ENCODE results near the gene STRBP. TPM values are rescaled to one million over a fixed set of nuclear protein-coding genes. Genes with fewer than 3 reads are reported as not detected.

STRBP gene
- total RNA-seq, 1 experiment from 2014 or later: 40.3 TPM

- Histone ChIP-seq H3K27me3 (ENCODE audit: control insufficient read depth, insufficient read depth, low read length) (no peaks in the 10 kb centered on the region), H3K36me3 (ENCODE audit: control insufficient read depth, insufficient read depth, low read length) (no peaks in the 10 kb centered on the region), H3K4me3 (ENCODE audit: low read depth in 2 of 2, low read length in 2 of 2) (no peak overlapping the region), H3K9me3 (ENCODE audit: control insufficient read depth, insufficient read depth, low read depth, low read length) (no peaks in the 10 kb centered on the region), H3K4me1 (ENCODE audit: control insufficient read depth, insufficient read depth, low read length) (0 out of 2 replicates have a peak, but pooled peaks cover 3% of the 10 kb centered on the region), H3K27ac (ENCODE audit: low read length) (no peak overlapping the region)
- ATAC-seq (no peak), DNase-seq (ENCODE audit: low read depth, low spot score) (no peak)
- in situ Hi-C loops (cut with HindIII; ENCODE audit: low pct_unique_long_range_greater_than_20kb, low sequenced_read_pairs) (no loop called here), intact Hi-C loops (cut with micrococcal nuclease; ENCODE audit: unreplicated experiment) (no loop called here)
- TF ChIP-seq TCF7L2 (IDR thresholded peaks at IDR 0.05; ENCODE audit: low read depth, low read length) (no peak), SIN3A (IDR thresholded peaks at IDR 0.05; ENCODE audit: borderline replicate concordance, insufficient read depth, low read depth, low read length) (no peak), POLR2AphosphoS5 (IDR thresholded peaks at IDR 0.05; ENCODE audit: low read depth, low read length) (no peak), REST (IDR thresholded peaks at IDR 0.05; ENCODE audit: insufficient read depth in 1 of 2, low read depth in 2 of 2, low read length in 1 of 2) (no peak), CTCF (IDR thresholded peaks at IDR 0.05) (no peak)
- ChIA-PET POLR2A (no interaction called here), CTCF (no interaction called here)
- BruUV-seq (replicated peaks): no TSS peak
Observed at GRCh38 chr9:123262338-123262737, 6.0 kb downstream of the STRBP start.

- Histone ChIP-seq H3K9me3 (ENCODE audit: control insufficient read depth, insufficient read depth, low read depth, low read length) (no peaks in the 10 kb centered on the region), H3K27ac (ENCODE audit: low read length) (no peak overlapping the region), H3K4me3 (ENCODE audit: low read depth in 2 of 2, low read length in 2 of 2) (no peak overlapping the region), H3K36me3 (ENCODE audit: control insufficient read depth, insufficient read depth, low read length) (no peaks in the 10 kb centered on the region), H3K27me3 (ENCODE audit: control insufficient read depth, insufficient read depth, low read length) (no peaks in the 10 kb centered on the region), H3K4me1 (ENCODE audit: control insufficient read depth, insufficient read depth, low read length) (no peaks in the 10 kb centered on the region)
- no peak for DNase-seq (ENCODE audit: low read depth, low spot score)
- ChIA-PET CTCF (interaction anchor here (1.0 kb wide), 1 partner anchor 29 kb away, joined by 3 read pairs; no protein-coding TSS in a partner anchor), POLR2A (no interaction called here)
- ATAC-seq: no peak
- no peak for TF ChIP-seq CTCF (IDR thresholded peaks at IDR 0.05)
- TF ChIP-seq SIN3A (IDR thresholded peaks at IDR 0.05; ENCODE audit: borderline replicate concordance, insufficient read depth, low read depth, low read length): no peak
- TF ChIP-seq REST (IDR thresholded peaks at IDR 0.05; ENCODE audit: insufficient read depth in 1 of 2, low read depth in 2 of 2, low read length in 1 of 2): no peak
- TF ChIP-seq TCF7L2 (IDR thresholded peaks at IDR 0.05; ENCODE audit: low read depth, low read length): no peak
- no peak for TF ChIP-seq POLR2AphosphoS5 (IDR thresholded peaks at IDR 0.05; ENCODE audit: low read depth, low read length)
- in situ Hi-C loops (cut with HindIII; ENCODE audit: low pct_unique_long_range_greater_than_20kb, low sequenced_read_pairs) (no loop called here), intact Hi-C loops (cut with micrococcal nuclease; ENCODE audit: unreplicated experiment) (no loop called here)
- no TSS peak for BruUV-seq (replicated peaks)
Observed at GRCh38 chr9:123261006-123261677, 7.2 kb downstream of the STRBP start.

Data from Panc1 (cell line).